Right renal cortex interstitium (tissue), 3 donors: ENCODE measurements around the gene DCTN5. TPM values are rescaled to one million over a fixed set of nuclear protein-coding genes. Genes with fewer than 3 reads are reported as not detected.
"Not testable (repeated sequence)": the region's sequence is repeated elsewhere in the genome, so short reads cannot be mapped to it uniquely, and the experiment has no call there.

Experiments used
- DNase-seq, 3 donors: peaks; one replicate each; pipeline ENCODE4 v3.0.0-alpha.2; 2013; ENCODE audit warnings: low read depth in 3 of 3, low spot score in 2 of 3
- polyA plus RNA-seq, 3 donors: library from polyadenylated mRNA; unstranded; fragments of 120-200 nt; gene quantifications; one replicate each; pipeline ENCODE4 v1.2.1, GENCODE V29; 2013; ENCODE audit not compliant: insufficient read length in 3 of 3

The DCTN5 gene
- polyA plus RNA-seq, 3 donors: 64.6 to 77.3 (median 71.1) TPM

DNA sequence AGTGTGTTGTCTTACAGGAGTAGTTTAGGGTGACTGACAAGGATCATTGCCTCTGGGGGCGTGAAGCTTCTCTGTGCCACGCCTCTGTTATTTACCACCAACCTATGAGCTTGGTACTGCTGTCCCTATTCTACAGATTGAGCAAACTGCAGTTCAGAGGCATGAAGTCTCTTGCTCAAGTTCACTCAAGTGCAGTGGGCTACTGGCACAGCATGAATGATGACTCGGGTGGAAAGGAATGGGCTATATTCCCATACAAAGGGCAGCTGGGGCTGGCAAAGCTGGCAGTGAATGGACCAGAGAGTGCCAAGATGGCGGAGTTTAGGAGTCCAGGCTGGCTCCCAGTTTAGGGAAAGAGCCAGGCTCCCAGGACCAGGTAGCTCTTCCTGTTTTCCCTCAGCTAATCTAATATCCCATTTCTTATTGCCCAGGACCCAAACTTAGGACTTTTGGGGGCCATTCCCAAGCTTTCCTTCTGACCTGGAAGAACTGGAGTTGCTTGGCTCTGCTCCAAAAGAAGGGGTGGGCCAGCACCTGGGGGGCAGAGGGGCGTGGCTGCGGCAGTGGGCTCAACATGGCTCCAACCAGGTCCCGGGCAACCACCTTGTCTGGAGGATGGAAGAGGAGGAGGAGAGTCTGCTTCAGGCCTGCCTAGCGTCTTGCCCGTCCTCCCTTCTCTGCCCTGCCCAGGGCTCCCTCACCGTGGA lies 50.4 kb downstream of the DCTN5 start:
- no peak for DNase-seq

- DNase-seq: no peak
Observed at GRCh38 chr16:23692190-23692837, 51.0 kb downstream of the DCTN5 start.

GRCh38 chr16:23694265-23694643 lies 53.0 kb downstream of the DCTN5 start:
- DNase-seq: no peak

- DNase-seq: peak in 1 of 3 donors; percentile 40
Observed at GRCh38 chr16:23694644-23695373, 53.5 kb downstream of the DCTN5 start.

DNA sequence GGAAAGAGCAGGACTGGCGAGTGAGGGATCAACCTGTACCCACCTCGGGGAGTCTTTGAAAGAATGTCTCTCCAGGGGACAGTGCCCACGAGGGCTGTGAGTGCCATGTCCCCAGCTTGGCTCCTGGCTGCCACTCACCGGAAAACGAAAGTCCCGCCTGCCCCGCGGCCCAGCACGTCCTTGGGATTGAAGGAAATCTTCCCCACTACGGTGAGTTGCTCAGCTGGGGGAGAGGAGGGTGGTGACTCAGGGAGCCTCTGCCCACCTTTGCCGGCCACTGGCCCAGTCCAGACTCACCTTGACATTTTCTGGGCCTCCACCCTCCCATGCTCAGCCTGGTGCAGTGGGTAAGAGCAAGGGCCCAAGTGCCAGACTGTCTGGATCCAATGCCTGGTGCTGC lies 54.5 kb downstream of the DCTN5 start:
- no peak for DNase-seq

DNA sequence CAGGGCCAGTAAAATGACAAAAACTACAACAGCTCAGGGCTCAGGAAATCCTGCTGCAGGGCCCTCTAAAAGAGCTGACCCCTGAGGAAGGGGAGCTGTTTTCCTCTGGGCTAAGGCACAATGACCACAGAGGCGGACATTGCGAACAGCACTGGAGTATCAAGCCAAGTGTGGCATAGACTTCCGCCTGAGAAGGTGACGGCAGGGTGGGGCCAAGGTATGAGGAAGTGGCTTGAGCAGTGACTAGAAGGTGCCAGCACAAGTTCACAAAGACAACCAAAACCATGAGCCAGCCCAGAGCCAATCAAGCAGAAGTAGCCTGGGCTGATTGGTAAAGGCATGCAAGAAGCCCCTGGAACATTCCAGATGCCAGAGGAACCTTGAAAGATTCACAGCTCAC lies 57.8 kb downstream of the DCTN5 start:
- DNase-seq: no peak

GRCh38 chr16:23700093-23700492 lies 58.8 kb downstream of the DCTN5 start:
- DNase-seq: no peak

DNA sequence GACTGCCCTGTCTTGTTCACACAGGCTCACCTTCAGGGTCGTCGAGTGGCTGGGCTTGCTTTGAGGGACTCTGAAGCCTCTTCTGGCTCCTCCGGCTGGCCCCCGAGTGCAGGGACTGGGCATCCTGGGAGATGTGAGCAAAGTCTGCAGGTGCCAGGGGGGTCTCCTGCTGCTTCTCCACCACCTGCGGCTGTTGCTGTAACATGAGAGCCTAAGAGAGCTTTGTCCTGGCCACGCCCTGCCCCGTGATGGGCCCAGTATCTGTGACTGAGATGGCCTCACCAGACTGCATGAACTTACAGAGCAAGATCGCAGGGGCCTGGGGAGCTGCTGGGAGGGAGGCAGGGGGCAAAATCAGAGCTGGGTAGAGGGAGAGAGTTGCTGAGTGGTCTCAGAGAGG lies 59.2 kb downstream of the DCTN5 start:
- no peak for DNase-seq

- DNase-seq: no peak
Observed at GRCh38 chr16:23701045-23701444, 59.8 kb downstream of the DCTN5 start.

- no peak for DNase-seq
Observed at GRCh38 chr16:23702951-23703350, 61.7 kb downstream of the DCTN5 start.

GRCh38 chr16:23704772-23705516 lies 63.7 kb downstream of the DCTN5 start:
- DNase-seq: no peak

GRCh38 chr16:23705517-23705902 lies 64.2 kb downstream of the DCTN5 start:
- DNase-seq: no peak

- no peak for DNase-seq
Observed at GRCh38 chr16:23706439-23706838, 65.2 kb downstream of the DCTN5 start.

DNA sequence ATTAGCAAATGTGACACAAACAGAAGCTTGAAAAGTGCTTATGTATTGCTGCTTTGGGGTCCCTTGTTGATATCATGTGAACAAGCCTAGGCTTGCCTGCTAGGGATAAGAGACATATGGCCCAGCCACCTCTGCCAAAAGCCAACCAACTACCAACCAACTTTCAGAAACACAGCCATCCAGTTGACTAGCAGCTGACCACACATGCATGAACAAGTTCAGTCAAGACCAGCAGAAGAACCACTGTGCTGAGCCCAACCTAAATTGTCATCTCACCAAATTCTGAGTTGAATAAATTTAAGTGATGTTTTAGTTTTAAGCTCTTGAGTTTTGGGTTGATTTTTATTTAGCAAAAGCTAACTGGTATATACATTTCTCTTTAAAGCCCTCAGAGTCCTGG lies 68.3 kb downstream of the DCTN5 start:
- DNase-seq: no peak

DNA sequence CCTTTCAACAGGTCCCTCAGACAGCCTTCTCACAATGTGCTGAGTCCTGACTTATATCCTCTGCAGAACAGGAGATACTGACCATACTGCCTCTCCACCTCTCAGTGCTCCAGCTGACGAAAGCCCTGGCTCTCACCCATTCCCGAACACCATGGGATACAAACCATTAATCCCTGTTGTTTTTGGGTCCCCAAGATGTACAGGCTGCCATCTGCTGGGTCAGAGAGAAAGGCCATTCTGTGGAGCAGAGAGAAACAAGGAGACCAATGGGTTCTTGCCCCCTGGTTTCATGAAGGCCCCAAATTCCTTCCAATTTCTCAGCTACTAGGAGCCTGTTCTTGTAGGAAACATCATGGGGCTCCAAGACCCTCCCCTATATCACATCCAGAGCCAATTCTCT lies 68.7 kb downstream of the DCTN5 start:
- DNase-seq: no peak

GRCh38 chr16:23710504-23710903 lies 69.2 kb downstream of the DCTN5 start:
- no peak for DNase-seq

DNA sequence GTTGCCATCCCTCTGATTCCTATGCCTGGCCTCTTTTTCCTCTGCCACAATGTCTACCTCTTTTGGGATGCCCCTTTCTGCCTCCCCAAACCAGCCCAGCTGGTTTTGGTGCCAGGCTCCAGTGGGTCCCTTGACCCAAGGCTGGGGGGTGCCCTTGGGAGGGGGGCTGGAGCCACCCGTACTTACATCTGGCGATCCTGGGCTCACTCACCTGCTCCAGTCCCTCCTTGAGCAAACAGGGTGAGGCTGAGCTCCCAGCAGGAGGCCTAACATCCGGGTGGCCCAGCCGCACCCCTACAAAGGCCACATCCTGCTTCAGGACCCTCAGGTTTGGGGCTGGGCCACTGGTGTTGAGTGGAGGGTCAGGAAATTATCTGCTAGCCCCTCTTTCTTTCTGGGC lies 70.5 kb downstream of the DCTN5 start:
- DNase-seq: no peak

- DNase-seq: no peak
Observed at GRCh38 chr16:23712976-23713375, 71.7 kb downstream of the DCTN5 start, which contains the start of gene ERN2. TSS of gene ERN2 (minus strand) at chr16:23713222. CDS start at chr16:23713187, 35 bp downstream.

DNA sequence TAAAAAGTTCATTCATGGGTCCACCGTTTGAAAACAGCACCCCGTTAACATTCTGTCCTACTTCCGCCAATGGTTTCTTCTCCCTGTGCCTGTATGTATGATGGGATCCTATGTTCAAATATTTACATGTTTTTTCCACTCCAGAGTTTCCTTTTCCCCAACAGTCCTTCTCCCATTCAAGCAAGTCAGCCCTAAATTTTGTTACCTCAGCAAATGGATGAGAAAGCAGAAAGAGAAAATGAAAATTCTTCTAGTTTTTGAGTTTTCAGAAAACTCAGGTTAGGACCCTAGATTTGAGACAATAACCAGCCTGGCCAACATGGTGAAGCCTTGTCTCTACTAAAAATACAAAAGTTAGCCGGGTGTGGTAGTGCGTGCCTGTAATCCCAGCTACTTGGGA lies 75.2 kb downstream of the DCTN5 start:
- DNase-seq: no peak

- not testable (repeated sequence) for DNase-seq
Observed at GRCh38 chr16:23722613-23723240, 81.5 kb downstream of the DCTN5 start.
